Peyer's patch (tissue), 4 donors: ENCODE data around the gene STAT4. TPM values are rescaled to one million over a fixed set of nuclear protein-coding genes. Genes with fewer than 3 reads are reported as not detected.
"Not testable (repeated sequence)": the region's sequence is repeated elsewhere in the genome, so short reads cannot be mapped to it uniquely, and the experiment has no call there.

Experiments
- DNase-seq, 3 donors: peaks; one replicate each; pipeline ENCODE4 v3.0.0-alpha.2; 2017 to 2019
- H3K27ac ChIP-seq, 4 donors: fragments of 200-600 bp; sonication (generic); one replicate each; pipeline ENCODE4 v1.5.1; 2016 to 2019
- H3K27me3 ChIP-seq, 2 donors: fragments of 200-600 bp; sonication (generic); one replicate each; pipeline ENCODE4 v1.5.1; 2019
- H3K36me3 ChIP-seq, 3 donors: fragments of 200-600 bp; sonication (generic); one replicate each; pipeline ENCODE4 v1.5.1; 2016 to 2019
- H3K4me1 ChIP-seq, 4 donors: fragments of 200-600 bp; sonication (generic); one replicate each; pipeline ENCODE4 v1.5.1; 2016 to 2019
- H3K4me3 ChIP-seq, 4 donors: fragments of 200-600 bp; sonication (generic); 1 replicate in 3 of 4; 2 replicates in 1 of 4; pipeline ENCODE4 v1.5.1; 2016 to 2019; ENCODE audit warnings: mild to moderate bottlenecking in 1 of 4
- H3K9me3 ChIP-seq, 4 donors: fragments of 200-600 bp; sonication (generic); one replicate each; pipeline ENCODE4 v1.5.1; 2016 to 2019; ENCODE audit warnings: mild to moderate bottlenecking in 1 of 4
- CTCF ChIP-seq, 6 experiments: fragments of 450-650 bp in 4 of 6; fragments of 200-600 bp in 2 of 6; sonication (generic) in 1 of 6; IDR thresholded peaks; one replicate each; pipeline ENCODE4 v1.5.1; 2017 to 2019; ENCODE audit warnings: antibody characterized with exemption in 6 of 6, mild to moderate bottlenecking in 3 of 6, moderate library complexity in 1 of 6
- POLR2A ChIP-seq, 2 donors: fragments of 450-650 bp; IDR thresholded peaks; one replicate each; pipeline ENCODE4 v1.5.1; 2017; ENCODE audit warnings: antibody characterized with exemption in 2 of 2, mild to moderate bottlenecking in 2 of 2, moderate library complexity in 2 of 2
- total RNA-seq, 4 donors: library from RNA; depleted of rRNA; stranded (reverse); fragments of >200 nt; gene quantifications; one replicate each; pipeline ENCODE4 v1.1.0, GENCODE V29; 2016

STAT4 gene
- total RNA-seq, 4 donors from 2014 or later: 5.0 to 18.2 (median 5.9) TPM

- H3K4me3 ChIP-seq: no peak overlapping the region
- H3K27ac ChIP-seq: no peak overlapping the region
- H3K27me3 ChIP-seq: no peaks in the 10 kb centered on the region
- DNase-seq: no peak
- H3K36me3 ChIP-seq: peaks cover 0 to 100% (median 3%) of the 10 kb centered on the region in 3 donors
- TF ChIP-seq POLR2A (IDR thresholded peaks at IDR 0.05): no peak
- no peak for TF ChIP-seq CTCF (IDR thresholded peaks at IDR 0.05)
- no peaks in the 10 kb centered on the region for H3K4me1 ChIP-seq
- H3K9me3 ChIP-seq: no peaks in the 10 kb centered on the region
Measured at GRCh38 chr2:190999058-190999457, 151.7 kb downstream of the STAT4 start.

DNA sequence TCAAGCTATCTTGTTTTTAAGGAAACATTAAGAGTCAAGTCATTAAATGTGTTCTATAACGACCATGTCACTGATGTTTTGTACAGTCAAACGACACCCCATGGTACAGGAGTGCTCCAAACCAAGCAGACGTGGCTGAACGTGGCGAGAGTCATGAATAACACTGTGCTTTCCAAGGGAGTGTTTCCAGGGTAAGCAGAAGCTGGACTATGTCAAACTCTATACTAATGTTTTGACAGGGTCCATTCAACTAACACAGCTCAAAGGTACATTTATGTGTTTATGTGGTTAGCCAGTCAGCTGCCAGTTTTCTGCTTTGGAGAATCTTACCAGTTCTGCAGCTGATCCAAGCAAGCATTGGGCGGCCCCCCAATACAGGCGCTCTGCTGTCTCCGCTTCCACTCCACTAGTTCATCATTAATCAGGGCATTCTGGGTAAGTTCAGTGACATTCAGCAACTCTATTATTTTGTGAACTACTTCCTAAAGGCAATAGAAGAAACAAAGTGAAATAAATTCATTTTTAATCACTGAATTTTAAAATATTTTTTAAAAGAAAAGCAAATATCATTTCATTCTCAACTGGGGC lies 153.2 kb downstream of the STAT4 start:
- no peaks in the 10 kb centered on the region for H3K9me3 ChIP-seq
- H3K27ac ChIP-seq: no peak overlapping the region
- no peak for DNase-seq
- H3K36me3 ChIP-seq: peaks cover 0 to 97% (median 3%) of the 10 kb centered on the region in 3 donors
- H3K4me1 ChIP-seq: no peaks in the 10 kb centered on the region
- no peak overlapping the region for H3K4me3 ChIP-seq
- TF ChIP-seq CTCF (IDR thresholded peaks at IDR 0.05): no peak
- no peak for TF ChIP-seq POLR2A (IDR thresholded peaks at IDR 0.05)
- H3K27me3 ChIP-seq: no peaks in the 10 kb centered on the region

DNA sequence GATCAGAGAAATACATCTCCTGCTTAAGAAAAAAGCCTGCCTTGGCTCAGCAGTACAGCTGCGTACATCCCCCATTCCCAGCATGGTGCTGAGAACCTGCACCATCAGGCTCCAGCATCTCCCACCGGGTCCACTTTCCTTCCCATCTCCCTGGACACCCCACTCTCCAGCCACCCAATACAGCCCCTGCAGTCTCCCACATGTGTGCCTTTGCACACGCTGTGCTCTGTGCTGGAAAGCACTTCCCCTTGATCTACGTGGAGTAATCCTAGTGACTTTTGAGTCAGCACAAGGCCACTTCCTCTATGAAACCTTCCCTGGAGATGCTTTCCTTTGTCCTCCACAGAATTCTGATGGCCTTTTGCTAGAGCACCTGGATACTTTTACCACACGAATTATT lies 153.8 kb downstream of the STAT4 start:
- Histone ChIP-seq H3K4me1 (no peaks in the 10 kb centered on the region), H3K4me3 (no peak overlapping the region), H3K9me3 (no peaks in the 10 kb centered on the region), H3K27me3 (no peaks in the 10 kb centered on the region), H3K36me3 (peaks cover 0 to 96% (median 3%) of the 10 kb centered on the region in 3 donors), H3K27ac (no peak overlapping the region)
- no peak for DNase-seq
- TF ChIP-seq POLR2A (IDR thresholded peaks at IDR 0.05) (no peak), CTCF (IDR thresholded peaks at IDR 0.05) (no peak)

- Histone ChIP-seq H3K9me3 (no peaks in the 10 kb centered on the region), H3K4me1 (no peaks in the 10 kb centered on the region), H3K27ac (no peak overlapping the region), H3K27me3 (no peaks in the 10 kb centered on the region), H3K36me3 (peaks cover 0 to 94% (median 3%) of the 10 kb centered on the region in 3 donors), H3K4me3 (no peak overlapping the region)
- no peak for DNase-seq
- TF ChIP-seq CTCF (IDR thresholded peaks at IDR 0.05) (peak; percentile 5 to 54 (median 40)), POLR2A (IDR thresholded peaks at IDR 0.05) (no peak)
Measured at GRCh38 chr2:190996338-190996946, 154.4 kb downstream of the STAT4 start.

GRCh38 chr2:190995315-190995714 lies 155.5 kb downstream of the STAT4 start:
- H3K9me3 ChIP-seq, H3K27me3 ChIP-seq, H3K27ac ChIP-seq, DNase-seq, H3K4me3 ChIP-seq, H3K4me1 ChIP-seq: not testable (repeated sequence)
- peaks cover 0 to 94% (median 8%) of the 10 kb centered on the region in 3 donors for H3K36me3 ChIP-seq

- Histone ChIP-seq H3K4me1 (no peaks in the 10 kb centered on the region), H3K27me3 (no peaks in the 10 kb centered on the region), H3K4me3 (no peak overlapping the region), H3K27ac (no peak overlapping the region), H3K9me3 (no peaks in the 10 kb centered on the region), H3K36me3 (peaks cover 0 to 94% (median 8%) of the 10 kb centered on the region in 3 donors)
- DNase-seq: no peak
- TF ChIP-seq POLR2A (IDR thresholded peaks at IDR 0.05): no peak
- TF ChIP-seq CTCF (IDR thresholded peaks at IDR 0.05): no peak
Measured at GRCh38 chr2:190994148-190994547, 156.6 kb downstream of the STAT4 start.
